KG1 (cell line): Measurements from ENCODE around the gene ALDH8A1.
"Not testable (repeated sequence)": the region's sequence is repeated elsewhere in the genome, so short reads cannot be mapped to it uniquely, and the experiment has no call there.

Experiments used
- DNase-seq: peaks from one replicate; lab custom pipeline; 2025; lab: John Stamatoyannopoulos, UW

The ALDH8A1 gene

GRCh38 chr6:134910593-134910935, 39.3 kb downstream of the ALDH8A1 start:
- no peak for DNase-seq

GRCh38 chr6:134909701-134910592, 40.0 kb downstream of the ALDH8A1 start:
- no peak for DNase-seq

DNA sequence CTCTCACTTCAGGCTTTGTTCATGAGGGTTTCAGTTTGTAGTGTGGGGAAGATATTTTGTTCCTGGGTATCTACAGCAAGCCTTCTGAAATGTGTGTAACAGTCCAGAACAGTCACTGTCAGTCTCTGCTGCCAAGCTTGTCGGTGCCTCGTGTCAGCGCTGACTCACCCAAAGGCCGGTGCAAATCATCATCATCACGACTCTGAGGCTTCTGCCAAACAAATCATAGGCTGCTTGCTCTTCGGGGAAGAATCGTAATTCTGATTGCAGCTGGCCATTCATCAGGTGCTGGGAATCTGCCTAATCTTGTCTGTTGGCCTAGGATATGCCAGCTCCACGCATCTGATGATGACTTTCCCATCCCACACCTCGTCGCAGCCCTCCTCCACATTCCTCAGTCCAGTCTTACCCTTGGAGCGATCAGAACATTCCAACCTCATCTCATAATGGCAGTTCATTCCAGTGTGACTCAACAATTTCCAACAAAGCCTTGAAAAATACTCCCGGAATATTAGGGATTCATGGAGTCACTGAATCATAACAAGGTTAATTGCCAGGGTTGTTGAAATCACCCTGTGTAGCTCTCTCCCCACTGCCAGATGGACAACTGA, 40.9 kb downstream of the ALDH8A1 start:
- DNase-seq, result no peak

- not testable (repeated sequence) for DNase-seq
Observed at GRCh38 chr6:134904731-134905130, 45.2 kb downstream of the ALDH8A1 start.

DNA sequence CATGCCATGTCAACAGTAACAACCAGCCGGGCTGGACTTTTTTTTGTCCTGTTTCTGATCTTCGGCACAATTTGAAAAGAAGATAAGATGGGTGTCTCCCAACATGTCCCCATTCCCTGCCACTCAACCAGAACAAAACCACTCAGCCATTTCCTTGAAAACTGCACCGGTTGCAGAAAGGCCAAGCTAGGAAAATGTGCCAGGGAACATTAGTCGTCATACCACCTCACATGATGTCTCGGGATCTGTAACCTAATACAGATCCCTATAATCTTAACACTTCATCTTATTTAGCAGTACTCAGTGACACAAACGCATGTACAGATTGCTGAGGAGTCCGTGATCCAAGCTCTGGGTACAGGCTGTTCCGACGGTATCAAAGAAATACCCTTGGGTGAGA, 46.5 kb downstream of the ALDH8A1 start:
- DNase-seq, result no peak

DNA sequence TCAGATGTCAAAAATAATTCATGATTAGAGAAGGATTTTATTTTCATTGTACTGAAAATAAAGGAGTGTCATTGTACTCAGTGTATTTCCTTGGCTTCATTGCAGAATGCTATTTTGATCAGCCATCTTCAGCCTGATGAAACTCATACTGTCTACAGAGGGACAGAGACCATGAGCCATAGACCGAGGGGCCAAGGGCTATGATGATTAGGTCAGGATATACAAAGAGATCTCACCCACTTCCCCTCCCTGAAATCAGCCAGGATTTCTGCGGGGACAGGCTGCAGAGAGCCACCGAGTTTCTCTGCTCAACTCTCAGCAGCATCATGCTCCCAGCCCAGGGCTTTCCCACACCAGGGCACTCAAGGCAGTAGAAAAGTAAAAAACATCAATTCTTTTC, 47.0 kb downstream of the ALDH8A1 start:
- no peak for DNase-seq

DNA sequence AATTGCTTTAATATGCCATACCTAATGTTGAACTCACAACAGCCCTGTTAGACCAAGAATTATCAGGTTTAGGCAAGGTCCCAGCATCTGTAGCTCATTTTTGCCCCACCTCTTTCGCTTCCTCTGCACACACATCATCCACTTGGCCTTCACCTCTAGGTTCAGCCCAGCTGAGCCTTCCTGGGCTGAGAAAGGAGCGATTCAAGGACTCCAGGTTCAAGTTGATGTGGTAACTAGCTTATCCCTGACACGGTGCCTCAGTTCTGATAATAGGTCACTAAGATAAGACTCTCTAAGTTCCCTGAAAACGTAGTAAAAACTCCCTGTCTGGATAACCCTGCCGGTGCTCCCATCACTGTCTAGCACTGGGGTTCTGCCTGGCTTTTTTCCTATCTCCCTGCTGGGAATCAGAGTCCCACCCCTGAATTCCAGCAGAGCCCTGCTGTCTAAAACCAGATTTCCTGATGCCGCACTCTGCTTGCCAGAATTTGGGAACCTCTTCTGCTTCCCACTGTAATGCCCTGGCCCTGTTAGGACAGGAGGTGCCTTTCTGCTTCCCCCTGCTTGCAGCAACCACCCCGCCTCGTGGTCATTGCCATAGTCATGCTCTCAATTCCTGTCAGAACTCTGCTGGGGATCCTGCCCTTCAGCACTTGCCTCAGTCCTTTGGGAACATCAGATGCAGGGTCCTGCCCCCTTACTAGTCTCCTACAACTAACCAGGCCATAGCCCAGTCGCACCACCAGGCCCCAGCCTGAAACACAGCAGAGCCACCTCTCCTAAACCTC, 47.6 kb downstream of the ALDH8A1 start:
- DNase-seq, result no peak

DNA sequence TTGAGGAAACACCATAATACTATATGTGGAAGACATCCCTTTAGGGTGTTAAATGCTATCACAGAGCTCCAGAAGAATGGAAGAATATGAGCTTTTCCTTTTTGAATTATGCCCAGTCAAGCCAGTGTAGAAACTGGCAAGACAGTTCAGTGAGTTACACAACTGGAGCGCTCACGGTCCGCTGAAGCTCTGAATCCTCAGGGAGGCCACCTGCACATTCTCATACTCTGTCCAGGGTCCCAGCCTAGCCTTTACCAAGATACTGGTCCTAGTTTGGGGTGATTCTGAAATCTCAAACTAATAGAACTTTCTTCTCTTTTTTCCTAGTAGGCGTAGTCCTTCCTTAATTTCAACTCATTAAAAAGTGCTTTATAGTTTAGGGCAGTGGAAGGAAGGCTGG, 51.3 kb downstream of the ALDH8A1 start:
- DNase-seq, result no peak

DNA sequence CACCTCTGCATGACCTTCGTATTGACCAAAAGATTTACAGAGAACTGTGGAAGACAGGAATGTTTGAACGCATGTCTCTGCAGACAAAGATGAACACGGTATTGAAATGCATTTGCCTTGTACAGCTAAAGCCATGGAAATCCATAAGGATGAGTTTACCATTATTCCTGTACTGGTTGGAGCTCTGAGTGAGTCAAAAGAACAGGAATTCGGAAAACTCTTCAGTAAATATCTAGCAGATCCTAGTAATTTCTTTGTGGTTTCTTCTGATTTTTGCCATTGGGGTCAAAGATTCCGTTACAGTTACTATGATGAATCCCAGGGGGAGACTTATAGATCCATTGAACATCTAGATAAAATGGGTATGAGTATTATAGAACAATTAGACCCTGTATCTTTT, 51.7 kb downstream of the ALDH8A1 start:
- not testable (repeated sequence) for DNase-seq

GRCh38 chr6:134896910-134897309, 53.0 kb downstream of the ALDH8A1 start:
- no peak for DNase-seq

DNA sequence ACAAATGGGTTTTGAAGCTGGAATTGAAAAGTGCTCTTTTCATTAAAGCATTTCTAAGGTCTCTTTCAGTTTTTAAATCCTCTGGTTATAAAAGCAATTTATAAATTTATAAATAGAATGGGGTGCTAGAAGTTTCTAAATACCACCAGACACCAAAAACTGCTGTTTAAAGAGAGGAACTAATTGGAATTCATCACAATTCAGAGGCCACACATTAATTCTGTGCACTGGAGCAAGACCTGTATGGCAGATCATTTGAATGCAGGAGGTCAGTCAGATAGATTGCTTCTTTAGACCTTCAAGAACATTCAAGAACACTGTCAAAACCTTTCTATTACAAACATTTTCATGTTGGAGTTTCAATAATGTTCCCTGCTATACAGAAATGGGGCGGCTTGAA, 55.1 kb downstream of the ALDH8A1 start:
- no peak for DNase-seq

- no peak for DNase-seq
Observed at GRCh38 chr6:134892362-134892761, 57.5 kb downstream of the ALDH8A1 start.

GRCh38 chr6:134891633-134892032, 58.3 kb downstream of the ALDH8A1 start:
- no peak for DNase-seq

DNA sequence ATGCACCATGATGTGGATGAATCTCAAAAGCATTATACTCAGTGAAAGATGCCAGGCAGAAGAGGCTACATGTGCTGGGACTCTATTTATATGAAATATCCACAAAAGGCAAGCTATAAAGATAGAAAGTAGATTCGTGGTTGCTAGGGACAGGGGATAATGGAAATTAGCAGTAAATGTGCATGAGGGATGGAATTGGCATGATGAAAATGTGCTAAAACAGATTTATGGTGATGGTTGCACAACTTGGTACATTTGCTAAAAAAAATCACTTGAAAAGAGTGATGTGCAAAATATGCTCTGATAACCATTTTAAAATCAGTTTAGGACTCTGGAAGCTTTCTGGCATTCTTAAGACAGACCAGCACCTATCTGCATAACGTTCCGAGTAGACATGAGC, 61.6 kb downstream of the ALDH8A1 start:
- DNase-seq, result no peak

GRCh38 chr6:134884752-134885151, 65.1 kb downstream of the ALDH8A1 start:
- no peak for DNase-seq

DNA sequence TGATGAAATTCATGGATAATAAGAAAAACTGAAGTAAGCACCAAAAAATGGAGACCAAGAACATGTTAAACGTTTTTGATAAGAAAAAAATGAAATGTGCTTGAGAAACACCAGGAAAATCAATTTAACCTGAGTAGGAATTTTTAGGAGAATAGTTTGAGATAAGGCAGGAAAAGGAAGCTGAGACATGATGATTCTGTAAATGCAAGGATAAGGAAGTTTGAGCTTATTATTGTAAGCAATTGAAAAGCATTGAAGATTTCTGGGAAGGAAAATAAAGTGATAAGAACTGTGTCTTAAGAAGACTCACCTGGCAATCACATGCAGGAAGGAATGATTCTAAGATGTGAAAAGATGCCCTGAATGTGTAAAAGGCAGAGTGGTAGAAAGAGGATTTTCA, 66.6 kb downstream of the ALDH8A1 start:
- DNase-seq, result no peak

DNA sequence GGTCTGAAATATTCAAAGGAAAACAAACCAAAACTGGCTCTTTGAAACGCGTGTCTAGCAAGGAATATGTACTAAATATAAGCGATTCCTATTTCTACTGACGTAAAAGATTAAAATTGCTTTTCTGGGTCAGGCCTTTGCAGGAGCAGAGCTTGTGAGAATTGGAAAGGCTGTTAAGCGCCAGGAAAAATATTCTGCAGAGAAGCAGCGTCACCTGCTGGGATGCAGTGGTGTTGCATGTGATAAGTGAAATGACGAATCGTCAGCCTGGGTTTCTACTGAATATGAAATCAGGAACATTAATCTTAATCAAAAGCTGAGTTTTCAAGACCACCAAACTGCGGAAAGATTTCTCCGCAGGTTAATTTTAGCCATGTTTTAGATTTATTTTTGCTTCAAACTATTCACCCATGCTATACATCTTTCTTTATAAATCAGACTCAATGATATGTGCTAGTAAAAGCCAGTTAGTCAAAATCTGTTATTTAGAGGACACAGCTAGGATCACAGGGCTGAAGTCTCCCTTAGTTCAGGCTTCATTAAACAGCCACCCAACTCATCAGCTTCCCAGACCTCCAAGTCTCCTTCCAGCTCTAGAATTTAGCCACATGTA, 67.4 kb downstream of the ALDH8A1 start:
- peak; percentile 4 for DNase-seq

- DNase-seq, result no peak
Observed at GRCh38 chr6:134880487-134881190, 69.3 kb downstream of the ALDH8A1 start.

GRCh38 chr6:134878136-134878535, 71.8 kb downstream of the ALDH8A1 start:
- DNase-seq, result no peak

- no peak for DNase-seq
Observed at GRCh38 chr6:134875367-134875766, 74.5 kb downstream of the ALDH8A1 start.

DNA sequence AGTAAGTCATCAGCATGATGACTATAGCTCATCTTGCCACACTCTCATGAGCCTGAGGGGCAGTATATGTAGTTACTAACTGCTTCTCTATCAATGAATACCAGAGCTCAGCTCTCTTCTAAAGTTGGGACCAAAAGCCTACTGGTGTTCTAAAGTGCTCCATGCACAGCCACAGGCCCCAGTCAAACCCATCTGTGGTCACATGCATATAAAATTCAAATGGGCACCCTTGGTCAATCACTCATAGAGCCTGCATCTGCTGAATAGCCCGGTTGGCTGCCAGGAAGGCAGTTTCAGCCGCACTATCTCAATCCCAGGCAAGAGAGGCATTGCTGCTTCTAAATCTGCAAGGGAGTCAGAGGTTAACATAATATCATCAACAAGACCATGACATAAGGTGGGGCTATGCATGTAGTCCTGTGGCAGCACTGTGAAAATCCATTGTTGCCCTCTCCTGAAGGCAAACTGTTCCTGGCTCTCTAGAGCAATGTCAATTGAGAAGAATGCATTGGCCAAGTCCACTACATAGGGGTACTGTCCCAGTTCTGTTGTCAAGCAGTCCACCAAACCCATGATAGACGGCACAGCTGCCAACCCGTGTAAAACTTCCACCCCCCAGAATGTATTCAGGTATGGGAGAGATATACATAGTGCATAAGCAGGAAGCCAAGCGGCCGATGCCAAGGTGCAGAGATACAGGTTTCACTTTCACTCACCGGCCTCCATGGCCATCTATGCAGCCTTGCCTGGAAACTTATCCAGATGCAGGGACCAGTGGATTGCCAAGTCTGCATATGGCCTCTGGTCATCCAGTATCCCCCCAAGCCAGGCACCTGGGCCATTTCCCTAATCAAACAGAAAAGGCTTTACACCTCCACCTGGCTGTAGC, 76.2 kb downstream of the ALDH8A1 start:
- no peak for DNase-seq
